NK-92 treated with Interleukin-12 subunit alpha and Interleukin-12 subunit beta, amount 100 ng/mL, for 24 hours (cell line): ENCODE measurements around the gene CREB1.
"Not testable (repeated sequence)": the region's sequence is repeated elsewhere in the genome, so short reads cannot be mapped to it uniquely, and the experiment has no call there.

Experiments used
- DNase-seq: peaks from one replicate; lab custom pipeline; 2025; lab: John Stamatoyannopoulos, UW

Gene CREB1

DNA sequence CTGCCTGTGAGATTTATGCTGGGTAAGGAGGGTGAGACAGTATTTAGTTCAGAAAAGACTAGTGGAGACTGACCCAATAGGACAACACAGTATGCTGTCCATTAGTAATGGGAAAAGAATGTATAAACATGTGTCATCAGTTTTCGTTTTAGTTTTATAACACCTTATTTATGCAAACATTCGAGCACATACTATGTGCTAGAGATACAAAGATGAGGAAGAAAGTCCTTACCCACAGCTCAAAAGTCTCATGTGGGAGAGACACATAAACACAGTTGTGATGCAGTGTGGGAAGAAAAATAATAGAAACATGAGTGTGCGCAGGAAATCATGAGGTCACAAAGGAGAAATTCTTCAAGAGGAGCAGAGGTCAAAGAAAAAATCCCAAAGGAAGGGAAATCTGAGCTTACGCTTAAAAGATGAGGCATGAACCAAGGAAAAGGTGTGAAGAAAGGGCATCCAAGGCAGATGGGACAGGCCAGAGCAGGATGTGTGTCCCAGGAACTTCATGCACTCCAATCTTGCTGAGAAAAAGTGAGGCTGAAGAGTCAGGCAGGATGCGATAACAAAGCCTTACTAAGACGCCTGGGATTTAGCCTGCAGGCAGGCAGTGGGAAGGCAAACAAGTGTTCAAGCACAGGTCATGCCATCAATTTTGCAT, 87.4 kb downstream of the CREB1 start:
- DNase-seq = no peak

DNA sequence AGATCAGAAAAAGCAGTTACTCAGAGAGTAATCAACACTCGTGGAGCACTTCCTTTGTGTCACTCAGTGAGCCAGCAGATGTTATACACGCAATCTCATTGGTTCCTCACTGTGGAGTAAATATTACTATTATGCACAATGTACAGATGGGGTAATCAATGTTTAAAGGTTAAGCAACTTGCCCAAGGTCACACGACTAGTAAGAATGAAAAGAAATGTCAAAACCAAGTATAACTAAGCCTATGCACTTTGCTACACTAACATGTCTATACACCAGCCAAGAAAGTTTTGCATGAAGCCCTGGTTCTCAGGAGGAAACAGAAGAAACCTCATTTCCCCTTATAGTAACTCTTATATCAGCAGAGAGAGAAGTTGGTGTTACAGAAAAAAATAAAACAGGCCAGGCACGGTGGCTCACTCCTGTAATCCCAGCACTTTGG, 90.0 kb downstream of the CREB1 start:
- no peak for DNase-seq

DNA sequence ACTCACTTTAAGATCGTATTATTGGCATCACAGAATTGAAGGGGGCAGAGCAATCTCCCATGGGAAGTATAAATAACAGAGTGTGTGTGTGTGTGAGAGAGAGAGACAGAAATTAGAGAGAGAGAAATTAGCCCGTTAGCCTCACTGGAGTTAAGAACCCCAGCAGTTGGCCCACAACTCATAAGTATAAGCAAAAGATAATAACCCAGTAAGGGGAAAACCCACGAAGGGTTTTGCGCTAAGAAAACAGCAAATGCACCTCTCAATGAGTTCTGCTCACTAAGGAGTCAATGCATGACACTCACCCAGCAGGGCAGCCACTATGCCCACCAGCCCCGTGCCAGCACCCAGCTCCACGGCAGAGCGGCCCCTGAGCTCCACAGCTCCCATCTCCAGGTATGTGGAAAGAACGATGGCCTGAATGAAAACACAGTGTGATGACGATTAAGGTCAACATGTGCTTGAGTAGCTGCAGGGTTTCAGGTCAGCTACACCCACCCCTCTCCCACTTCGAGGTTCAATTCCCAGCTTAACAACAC, 91.8 kb downstream of the CREB1 start:
- DNase-seq = no peak

DNA sequence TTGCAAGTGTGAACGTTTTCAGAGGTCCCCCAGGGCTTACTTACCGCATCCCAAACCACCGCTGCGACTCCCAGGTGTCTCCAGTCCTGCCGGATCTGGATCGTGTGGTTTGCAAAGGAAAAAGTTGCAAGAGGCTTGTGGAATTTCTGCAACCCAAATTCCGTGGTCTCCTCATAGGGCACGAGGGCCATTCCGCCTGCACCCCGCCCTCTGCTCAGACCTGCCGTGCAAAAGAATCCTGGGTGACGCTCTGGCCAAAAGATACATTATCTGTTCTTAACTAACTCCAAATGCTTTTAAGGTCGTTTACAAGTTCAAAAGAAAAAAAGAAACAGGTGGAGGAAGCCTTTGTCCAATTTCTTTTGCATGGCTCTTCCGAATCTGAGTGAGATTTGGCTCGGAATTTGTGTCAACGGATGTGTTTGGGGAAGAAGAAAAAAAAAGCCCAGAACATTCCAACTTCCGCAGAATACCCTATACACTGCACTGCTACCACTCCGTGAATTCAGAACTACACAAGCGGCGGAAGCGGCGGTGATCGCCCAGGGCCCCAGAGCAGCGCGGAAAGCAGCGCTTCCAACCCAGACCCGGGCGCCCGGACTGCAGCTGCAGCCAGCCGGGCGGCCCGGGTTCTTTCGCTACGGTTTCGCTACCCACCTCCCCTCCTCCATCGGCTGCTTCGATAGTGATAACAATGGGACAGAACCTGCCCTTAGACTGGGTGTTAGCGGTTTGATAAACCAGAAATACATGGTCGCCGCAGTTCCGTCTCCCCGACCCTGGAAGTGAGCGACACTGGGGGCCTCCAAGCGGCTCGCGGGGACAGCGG, 94.6 kb downstream of the CREB1 start:
- peak; percentile 83 for DNase-seq

DNA sequence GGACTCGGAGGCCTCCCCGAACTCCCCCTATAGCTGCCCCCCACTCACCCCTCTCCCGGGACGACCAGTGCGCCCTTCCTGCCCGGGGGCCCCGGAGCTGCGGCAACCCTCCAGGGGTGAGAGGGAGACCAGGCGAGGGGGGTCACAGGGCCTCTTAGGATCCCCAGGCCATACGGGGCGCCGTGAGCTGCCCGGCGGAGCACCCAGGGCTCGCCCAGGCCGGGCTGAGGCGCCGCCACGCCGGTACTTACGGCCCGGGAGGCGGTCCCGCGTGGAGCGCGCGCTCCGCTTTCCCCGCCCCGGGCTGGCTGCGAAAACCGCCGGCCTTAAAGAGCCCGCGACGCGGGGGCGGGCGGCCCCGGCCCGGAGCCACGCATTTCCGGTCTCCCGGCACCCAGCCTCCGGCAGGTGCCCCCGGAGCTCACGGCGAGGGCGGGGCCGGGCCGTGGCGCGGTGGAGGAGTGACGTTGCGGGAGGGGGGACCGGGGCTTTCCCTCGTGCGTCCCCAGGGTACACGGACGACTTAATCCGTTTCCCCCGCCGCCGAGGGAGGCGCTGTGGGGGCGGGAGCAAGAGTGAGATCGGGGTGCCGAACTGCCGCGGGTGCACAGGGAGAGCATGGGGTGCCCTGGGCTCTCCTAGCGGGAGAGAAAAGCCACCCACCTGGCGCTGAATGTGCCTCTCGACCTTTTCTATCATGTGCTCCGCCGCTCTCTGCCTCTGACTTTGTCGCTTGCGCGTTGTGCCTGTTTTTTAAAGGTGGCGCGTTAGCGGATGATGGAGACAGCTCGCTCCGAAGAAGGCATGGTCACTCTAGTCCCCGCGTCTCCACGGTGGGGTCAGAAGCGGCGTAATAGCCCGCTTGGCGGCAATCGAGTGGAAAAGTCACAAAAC, 95.5 kb downstream of the CREB1 start, which contains the start of gene METTL21A:
Gene METTL21A (minus strand): TSS at position 381 of the 894 bp plus-strand sequence. CDS start 1,019 bp downstream, outside the sequence.
- DNase-seq = peak; percentile 93

DNA sequence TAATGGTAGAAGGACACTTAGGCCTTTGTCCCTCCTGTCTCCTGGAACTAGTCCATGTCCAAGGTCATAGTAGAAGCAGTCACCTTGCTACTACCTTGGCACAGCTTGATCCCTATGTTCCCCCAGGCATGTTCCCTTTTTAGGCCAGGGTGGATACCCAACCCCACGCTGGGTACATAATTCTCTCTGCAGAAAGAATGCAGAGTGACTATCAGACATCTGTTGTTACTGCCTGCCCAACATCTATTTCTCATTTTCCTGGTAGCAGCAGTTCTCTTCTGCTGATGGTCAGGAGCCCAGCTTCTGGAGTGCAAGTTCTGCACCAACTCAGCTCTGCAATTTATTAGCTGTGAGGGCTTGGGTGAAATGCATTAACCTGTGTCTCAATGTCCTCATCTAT, 99.8 kb downstream of the CREB1 start:
- no peak for DNase-seq

DNA sequence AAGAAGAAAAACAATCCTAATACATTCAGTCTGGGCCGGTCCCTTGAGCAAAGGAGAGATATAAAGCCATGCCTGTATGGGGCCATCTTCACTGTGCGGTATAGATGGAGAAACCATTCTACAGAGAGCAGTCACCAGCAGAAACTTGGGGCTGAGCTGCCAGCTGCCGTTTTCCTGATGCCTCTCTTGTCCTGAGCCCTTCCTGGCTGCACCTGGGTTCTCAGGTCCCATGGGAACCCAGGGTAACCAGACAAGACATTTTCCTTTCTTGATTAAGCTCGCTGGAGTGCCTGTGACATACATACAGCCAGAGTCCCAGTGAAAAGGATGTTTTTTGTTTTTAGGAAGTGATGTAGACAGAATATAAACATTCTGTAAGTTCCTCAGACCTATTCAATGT, 100.7 kb downstream of the CREB1 start:
- DNase-seq = no peak

DNA sequence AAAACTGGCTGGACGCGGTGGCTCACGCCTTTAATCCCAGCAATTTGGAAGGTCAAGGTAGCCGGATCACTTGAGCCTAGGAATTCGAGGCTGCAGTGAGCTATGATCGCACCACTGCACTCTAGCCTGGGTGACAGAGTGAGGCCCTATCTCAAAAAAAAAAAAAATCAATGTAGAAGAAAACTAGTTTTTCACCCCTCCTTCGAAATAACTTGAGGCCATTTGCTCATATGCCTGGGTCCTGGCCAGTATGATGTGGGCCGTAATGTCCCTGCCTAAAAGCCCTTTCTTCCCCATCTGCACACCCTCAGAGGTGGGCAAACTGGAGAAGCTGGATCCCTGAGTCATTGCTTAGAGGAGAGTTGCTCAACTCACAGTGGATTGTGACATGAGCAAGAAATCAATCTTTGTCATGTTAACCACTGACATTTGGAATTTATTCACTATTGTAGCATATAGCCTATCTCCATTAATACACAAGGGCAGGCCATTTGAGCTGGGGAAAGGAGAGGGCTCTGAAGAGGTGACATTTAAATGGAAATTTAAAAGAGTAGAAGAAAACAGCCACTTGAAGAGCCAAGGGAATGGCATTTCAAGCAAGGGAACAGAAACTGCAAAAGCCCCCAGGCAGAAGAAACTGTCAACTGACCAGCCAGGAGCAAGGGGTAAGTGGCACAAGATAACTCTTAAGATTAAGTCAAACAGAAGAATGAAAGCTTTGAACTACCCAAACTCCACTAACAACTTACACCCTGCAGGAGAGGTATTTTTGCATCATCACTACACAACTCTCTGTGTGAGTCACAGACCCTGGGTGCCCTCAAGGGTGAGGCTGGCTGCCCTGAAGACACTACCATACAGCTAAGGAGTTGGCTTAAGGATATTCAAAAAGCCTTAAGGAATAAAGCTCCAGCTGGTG, 103.1 kb downstream of the CREB1 start:
- peak; percentile 38 for DNase-seq

DNA sequence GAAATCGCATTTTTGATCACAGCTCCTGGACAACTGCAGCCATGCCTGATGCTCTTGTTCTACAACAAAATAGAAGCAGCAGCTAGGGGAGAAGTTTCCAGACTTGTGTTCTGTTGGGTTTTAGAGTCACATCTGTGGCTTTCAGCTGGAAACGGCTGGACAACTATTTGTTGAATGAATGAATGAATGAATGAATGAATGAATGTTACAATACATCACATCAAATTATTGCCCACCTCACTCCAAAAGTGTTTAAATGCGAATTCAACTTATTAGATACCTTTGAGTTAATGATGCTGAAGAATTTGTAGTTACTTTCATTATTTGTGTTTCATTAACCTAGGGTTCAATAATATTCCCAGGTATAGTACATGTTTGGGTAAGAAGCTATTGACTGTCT, 103.9 kb downstream of the CREB1 start:
- DNase-seq = no peak

DNA sequence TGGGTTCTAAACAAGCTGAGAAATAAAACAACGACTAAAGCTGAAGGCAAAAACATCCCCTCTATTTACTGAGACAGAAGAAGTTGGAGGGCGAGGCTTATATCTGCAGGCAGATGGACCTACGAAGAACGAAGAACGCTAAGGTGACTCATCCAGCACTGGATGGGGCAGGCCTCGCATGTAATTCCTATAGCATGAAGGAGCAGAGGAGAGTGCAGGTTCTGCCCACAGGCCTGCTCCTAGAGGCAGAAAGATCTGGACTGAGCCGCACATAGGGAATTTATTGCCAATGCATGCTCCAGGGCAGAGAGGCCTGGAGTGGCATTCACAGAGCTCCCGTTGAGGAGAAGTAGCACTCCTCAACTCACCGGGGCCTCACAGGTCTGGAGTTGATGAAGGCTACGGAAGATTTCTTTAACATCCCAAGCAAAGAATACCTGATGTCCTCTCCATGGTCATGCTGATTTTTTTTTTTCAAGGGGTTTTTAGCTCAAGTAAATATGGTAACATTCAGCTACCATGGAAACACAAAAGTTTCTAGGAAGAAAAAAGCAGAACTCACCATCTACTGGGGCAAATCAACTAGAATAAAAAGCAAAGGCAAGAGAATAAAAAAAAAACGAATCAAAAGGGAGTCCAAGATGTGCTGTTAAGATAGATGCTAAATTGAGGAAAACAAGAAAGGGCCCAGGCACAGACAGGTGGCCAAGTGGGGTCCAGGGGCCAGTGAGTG, 105.9 kb downstream of the CREB1 start:
- no peak for DNase-seq

DNA sequence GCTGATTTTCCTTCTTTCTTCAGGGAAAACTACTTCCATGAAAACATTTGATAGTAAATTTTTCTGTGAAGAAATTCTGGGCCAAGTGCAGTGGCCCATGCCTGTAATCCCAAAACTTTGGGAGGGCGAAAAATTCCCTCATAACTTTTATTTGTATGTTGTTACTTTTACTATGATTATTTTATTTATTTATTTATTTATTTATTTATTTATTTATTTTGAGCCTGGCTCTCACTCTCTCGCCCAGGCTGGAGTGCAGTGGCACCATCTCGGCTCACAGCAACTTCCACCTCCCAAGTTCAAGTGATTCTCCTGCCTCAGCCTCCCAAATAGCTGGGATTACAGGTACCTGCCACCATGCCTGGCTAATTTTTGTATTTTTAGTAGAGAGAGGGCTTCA, 109.5 kb downstream of the CREB1 start:
- not testable (repeated sequence) for DNase-seq

DNA sequence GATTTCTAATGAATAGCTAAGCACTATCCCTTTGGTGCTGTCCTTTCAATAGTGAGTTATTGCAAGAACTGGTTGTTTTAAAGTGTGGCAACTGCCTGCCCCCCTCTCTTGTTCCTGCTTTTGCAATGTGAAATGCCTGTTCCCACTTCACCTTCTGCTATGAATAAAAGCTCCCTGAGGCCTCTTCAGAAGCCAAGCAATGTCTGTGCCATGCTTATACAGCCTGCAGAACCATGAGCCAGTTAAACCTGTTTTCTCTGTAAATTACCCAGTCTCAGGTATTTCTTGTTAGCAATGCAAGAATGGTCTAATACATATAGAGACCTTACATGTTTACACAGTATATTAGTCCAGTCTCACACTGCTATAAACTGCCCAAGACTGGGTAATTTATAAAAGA, 110.4 kb downstream of the CREB1 start:
- no peak for DNase-seq

DNA sequence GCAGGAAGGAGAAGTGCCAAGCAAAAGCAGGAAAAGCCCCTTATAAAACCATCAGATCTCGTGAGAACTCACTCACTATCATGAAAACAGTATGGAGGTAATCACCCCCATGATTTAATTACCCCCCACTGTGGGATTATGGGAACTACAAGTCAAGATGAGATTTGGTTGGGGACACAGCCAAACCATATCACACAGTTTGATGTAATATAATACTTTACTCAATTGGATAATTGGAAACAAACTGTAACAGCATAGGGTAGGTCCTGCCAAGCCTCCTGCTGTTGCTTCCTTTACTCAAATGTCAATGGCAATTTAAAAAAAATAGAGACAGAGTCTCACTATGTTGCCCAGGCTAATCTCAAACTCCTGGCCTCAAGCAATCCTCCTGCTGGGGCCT, 110.9 kb downstream of the CREB1 start:
- no peak for DNase-seq

DNA sequence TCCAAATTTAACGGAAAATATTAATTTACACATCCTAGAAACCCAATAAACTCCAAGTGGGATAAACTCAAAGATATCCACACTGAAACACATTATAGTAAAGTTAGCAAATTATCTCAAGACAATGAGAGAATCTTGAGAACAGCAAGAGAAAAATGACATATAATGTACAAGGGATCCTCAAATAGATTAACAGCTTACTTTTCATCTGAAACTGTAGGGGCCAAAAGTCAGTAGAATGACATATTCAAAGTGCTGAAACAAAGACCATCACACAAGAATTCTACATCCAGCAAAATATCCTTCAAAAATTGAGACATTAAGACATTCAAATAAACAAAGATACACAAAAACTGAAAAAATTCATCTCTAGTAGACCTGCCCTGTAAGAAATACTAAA, 114.1 kb downstream of the CREB1 start:
- no peak for DNase-seq

DNA sequence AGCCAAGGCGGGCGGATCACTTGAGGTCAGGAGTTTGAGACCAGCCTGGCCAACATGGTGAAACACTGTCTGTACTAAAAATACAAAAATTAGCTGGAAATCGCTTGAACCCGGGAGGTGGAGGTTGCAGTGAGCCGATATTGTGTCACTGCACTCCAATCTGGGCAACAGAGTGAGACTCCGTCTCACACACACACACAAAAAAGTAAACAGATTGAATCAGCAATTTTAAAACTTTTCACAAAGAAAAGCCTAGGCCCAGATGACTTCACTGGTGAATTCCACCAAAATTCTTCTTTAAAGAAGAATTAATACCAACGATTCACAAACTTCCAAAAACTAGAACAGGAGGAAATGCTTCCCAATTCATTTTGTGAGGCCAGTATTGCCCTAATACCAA, 116.8 kb downstream of the CREB1 start:
- not testable (repeated sequence) for DNase-seq
